K562 (cell line): ENCODE results near the gene DNAJB6. TPM values are rescaled to one million over a fixed set of nuclear protein-coding genes. Genes with fewer than 3 reads are reported as not detected.

Source experiments
- CBX8 ChIP-seq: fragments of 200-600 bp; sonication (generic); IDR thresholded peaks from 2 replicates; pipeline ENCODE4 v1.6.1; 2012; ENCODE audit warnings: borderline replicate concordance, mixed run types, low read depth, mild to moderate bottlenecking, moderate library complexity, mixed read lengths, low read length, control low read depth, inconsistent platforms; ENCODE audit not compliant: poor library complexity, severe bottlenecking; ENCODE audit errors: extremely low read depth
- CCAR2 ChIP-seq: fragments of 200-400 bp; formaldehyde crosslinking; IDR thresholded peaks from 2 replicates; pipeline ENCODE4 v1.6.1; 2017; ENCODE audit warnings: mild to moderate bottlenecking, low read depth, low read length
- CXXC5 ChIP-seq: fragments of 250-450 bp; sonication (Bioruptor Pico); IDR thresholded peaks from 2 replicates; pipeline ENCODE4 v1.8.0; 2022; ENCODE audit warnings: inconsistent platforms, mild to moderate bottlenecking, moderate library complexity
- ETV5 ChIP-seq: sonication (generic); formaldehyde crosslinking; IDR thresholded peaks from 2 replicates; pipeline ENCODE4 v1.4.0; 2020; ENCODE audit warnings: low read depth, mild to moderate bottlenecking, missing genetic modification reagents
- HLTF ChIP-seq: fragments of 450-650 bp; IDR thresholded peaks from 2 replicates; pipeline ENCODE4 v1.6.1; 2016
- HMGN3 ChIP-seq: IDR thresholded peaks from 2 replicates; pipeline ENCODE4 v1.6.1; 2011; ENCODE audit warnings: borderline replicate concordance, low read depth, mild to moderate bottlenecking, mixed read lengths, low read length; ENCODE audit not compliant: insufficient read length; ENCODE audit errors: extremely low read depth
- MCM3 ChIP-seq: fragments of 450-650 bp; IDR thresholded peaks from 2 replicates; pipeline ENCODE4 v1.6.1; 2016
- NFXL1 ChIP-seq: fragments of 450-650 bp; formaldehyde crosslinking; IDR thresholded peaks from 2 replicates; pipeline ENCODE4 v1.4.0; 2021; ENCODE audit warnings: mild to moderate bottlenecking
- NR0B1 ChIP-seq: fragments of 450-650 bp; IDR thresholded peaks from one replicate; pipeline ENCODE4 v1.6.1; 2018; ENCODE audit warnings: mild to moderate bottlenecking, moderate library complexity; ENCODE audit not compliant: partially characterized antibody
- PHF8 ChIP-seq: fragments of 200-600 bp; sonication (generic); IDR thresholded peaks from 2 replicates; pipeline ENCODE4 v1.6.1; 2012; ENCODE audit warnings: mixed run types, mild to moderate bottlenecking, inconsistent platforms, low read length, moderate library complexity, borderline replicate concordance
- RB1 ChIP-seq: fragments of 450-650 bp; IDR thresholded peaks from 2 replicates; pipeline ENCODE4 v1.6.1; 2017; ENCODE audit warnings: low read depth, mild to moderate bottlenecking
- RBM14 ChIP-seq: fragments of 200-400 bp; formaldehyde crosslinking; IDR thresholded peaks from 2 replicates; pipeline ENCODE4 v1.6.1; 2018; ENCODE audit warnings: low read depth, mild to moderate bottlenecking, low read length, moderate library complexity, borderline replicate concordance; ENCODE audit not compliant: insufficient read depth
- SNIP1 ChIP-seq: fragments of 450-650 bp; IDR thresholded peaks from 2 replicates; pipeline ENCODE4 v1.7.1; 2017; ENCODE audit warnings: low read depth, mild to moderate bottlenecking
- SP1 ChIP-seq: sonication (generic); formaldehyde crosslinking; IDR thresholded peaks from 2 replicates; pipeline ENCODE4 v1.8.1; 2022; ENCODE audit warnings: mild to moderate bottlenecking, missing genetic modification reagents
- SREBF1 ChIP-seq: fragments of 150-350 bp; IDR thresholded peaks from 2 replicates; pipeline ENCODE4 v1.6.1; 2014; ENCODE audit warnings: antibody characterized with exemption, low read depth, low read length, borderline replicate concordance
- SRSF3 ChIP-seq: fragments of 200-400 bp; formaldehyde crosslinking; IDR thresholded peaks from 2 replicates; pipeline ENCODE4 v1.6.1; 2016; ENCODE audit warnings: mild to moderate bottlenecking, low read length, moderate library complexity; ENCODE audit not compliant: insufficient read depth
- TCF3 ChIP-seq: sonication (generic); formaldehyde crosslinking; IDR thresholded peaks from 2 replicates; pipeline ENCODE4 v1.4.0; 2020; ENCODE audit warnings: mild to moderate bottlenecking, missing genetic modification reagents
- TEAD2 ChIP-seq: fragments of 450-650 bp; IDR thresholded peaks from 2 replicates; pipeline ENCODE4 v1.6.1; 2016; ENCODE audit warnings: missing genetic modification characterization, control low read depth, missing compliant biosample characterization
- TGIF2 ChIP-seq: sonication (generic); formaldehyde crosslinking; IDR thresholded peaks from 2 replicates; pipeline ENCODE4 v1.8.1; 2022; ENCODE audit warnings: mild to moderate bottlenecking, missing genetic modification reagents, moderate library complexity
- TRIM25 ChIP-seq: fragments of 450-650 bp; IDR thresholded peaks from 2 replicates; pipeline ENCODE4 v1.7.0; 2016; ENCODE audit warnings: borderline replicate concordance
- XRCC5 ChIP-seq: fragments of 200-400 bp; formaldehyde crosslinking; IDR thresholded peaks from 2 replicates; pipeline ENCODE4 v1.6.1; 2017; ENCODE audit warnings: low read depth, mild to moderate bottlenecking, low read length
- ZBTB1 ChIP-seq: sonication (generic); formaldehyde crosslinking; IDR thresholded peaks from 2 replicates; pipeline ENCODE4 v1.8.1; 2023; ENCODE audit warnings: missing genetic modification reagents, low read depth, mild to moderate bottlenecking, borderline replicate concordance
- ZBTB26 ChIP-seq: fragments of 450-650 bp; formaldehyde crosslinking; IDR thresholded peaks from 2 replicates; pipeline ENCODE4 v1.4.0; 2022; ENCODE audit warnings: missing genetic modification characterization
- ZBTB8A ChIP-seq: fragments of 450-650 bp; IDR thresholded peaks from 2 replicates; pipeline ENCODE4 v1.6.1; 2018; ENCODE audit warnings: mild to moderate bottlenecking, moderate library complexity; ENCODE audit not compliant: partially characterized antibody
- ZFPM2 ChIP-seq: fragments of 250-450 bp; sonication (Bioruptor Pico); IDR thresholded peaks from 2 replicates; pipeline ENCODE4 v1.5.1; 2022; ENCODE audit warnings: mild to moderate bottlenecking
- ZNF311 ChIP-seq: fragments of 250-450 bp; sonication (Bioruptor Pico); IDR thresholded peaks from 2 replicates; pipeline ENCODE4 v1.4.0; 2020; ENCODE audit warnings: mild to moderate bottlenecking, moderate library complexity
- polyA plus RNA-seq, 8 experiments: library from polyadenylated mRNA; depleted of rRNA in 4 of 8; stranded (reverse) in 5 of 8; unstranded in 3 of 8; fragments of >200 nt; fragmentation: Nextera tagmentation in 2 of 8; fragmentation: Illumina TruSeq in 1 of 8; extraction: Ambion mirVana in 2 of 8; extraction: Trizol in 1 of 8; gene quantifications; 2 replicates each; pipeline versions ENCODE4 v1.2.1 to v1.2.3, GENCODE V29; 2011 to 2014; ENCODE audit warnings: inconsistent platforms in 1 of 8, missing spikeins in 1 of 8
- total RNA-seq, 7 experiments: library from RNA; depleted of rRNA in 6 of 7; stranded (reverse); fragments of >200 nt in 6 of 7; fragmentation: Illumina TruSeq in 2 of 7; extraction: Trizol in 2 of 7; gene quantifications; 2 replicates each; pipeline versions ENCODE4 v1.2.1 to v1.2.3, GENCODE V29; 2011 to 2021; ENCODE audit warnings: low replicate concordance in 1 of 7

Gene DNAJB6
- total and polyA plus RNA-seq, 9 of the 15 experiments (the other 6 are each of a cell fraction or from before 2014, with no cell fraction given): 84.5 to 158 (median 135) TPM

GRCh38 chr7:157402911-157403534 is 66.2 kb downstream of the DNAJB6 start (continued):
- no peak for TF ChIP-seq ZBTB1 (CRISPR knock-in tag)
- no peak for TF ChIP-seq MCM3
- TF ChIP-seq HLTF: no peak
- TF ChIP-seq TCF3: peak; percentile 89
- no peak for TF ChIP-seq XRCC5
- TF ChIP-seq NFXL1 (CRISPR knock-in tag): no peak
- no peak for TF ChIP-seq RBM14
- TF ChIP-seq ETV5 (CRISPR knock-in tag): no peak
- TF ChIP-seq TRIM25: no peak
- TF ChIP-seq SREBF1: no peak
- TF ChIP-seq TEAD2 (tag): no peak
- no peak for TF ChIP-seq SP1
- no peak for TF ChIP-seq CCAR2
- TF ChIP-seq CXXC5: peak; percentile 32
- no peak for TF ChIP-seq SNIP1
- no peak for TF ChIP-seq TGIF2 (CRISPR knock-in tag)
- no peak for TF ChIP-seq ZBTB26 (CRISPR knock-in tag)
- no peak for TF ChIP-seq NR0B1
- TF ChIP-seq ZBTB8A: no peak
- TF ChIP-seq PHF8: no peak
- TF ChIP-seq RB1: no peak
- TF ChIP-seq ZNF311: no peak
- TF ChIP-seq HMGN3: no peak
- TF ChIP-seq CBX8: no peak
- no peak for TF ChIP-seq ZFPM2 (CRISPR knock-in tag)
- TF ChIP-seq SRSF3: no peak
